ENCODE measurements around the gene TACO1. TPM values are rescaled to one million over a fixed set of nuclear protein-coding genes. Genes with fewer than 3 reads are reported as not detected.

TACO1 gene
- total and polyA plus RNA-seq, 9 donors: 10.2 to 18.8 (median 17.4) TPM

DNA sequence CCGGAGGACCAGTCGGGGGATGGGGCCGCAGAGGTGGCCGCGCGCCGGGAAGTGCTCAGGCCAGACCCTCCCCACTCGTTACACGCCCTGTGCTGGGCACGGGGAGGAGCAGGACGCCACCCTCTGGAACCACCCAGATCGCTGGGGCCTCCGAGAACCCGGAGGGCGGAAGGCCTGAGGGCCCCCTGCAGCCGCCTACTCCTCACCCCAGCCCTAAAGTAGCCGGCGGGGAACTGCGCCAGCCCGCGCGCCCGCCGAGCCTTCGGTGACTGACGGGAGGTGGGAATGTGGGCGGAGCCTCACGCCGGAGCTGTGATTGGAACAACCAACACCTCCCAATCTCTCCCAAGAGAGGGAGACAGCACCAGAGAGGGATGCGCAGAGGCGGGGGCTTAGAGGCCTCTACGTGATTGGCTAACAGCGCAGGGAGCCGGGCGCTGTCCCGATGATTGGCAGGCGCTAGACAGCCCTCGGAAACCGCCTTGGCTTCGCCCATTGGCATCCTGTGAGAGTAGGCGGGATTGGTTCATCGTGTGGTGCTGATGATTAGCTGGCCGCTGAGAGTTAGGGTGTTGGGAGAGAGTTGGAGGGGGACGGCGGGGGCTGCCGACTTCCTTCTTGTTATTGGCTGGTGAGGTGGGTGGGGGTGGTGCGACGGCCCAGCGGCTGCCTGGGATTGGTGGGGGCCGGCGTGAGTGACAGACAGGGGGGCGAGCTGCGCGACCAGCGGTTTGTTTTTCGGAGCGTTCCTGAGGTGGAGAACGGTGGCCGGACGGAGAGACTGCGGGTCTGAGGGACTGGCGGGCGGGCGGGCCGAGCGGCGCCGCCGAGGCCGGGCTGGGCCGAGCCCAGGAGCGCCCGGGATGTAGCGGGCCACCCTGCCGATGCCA lies 21.2 kb downstream of the TACO1 start, which contains the start of gene MAP3K3:
TSS of gene MAP3K3 (plus strand) at position 734 of the 890 bp plus-strand sequence. CDS start 343 bp downstream, outside the sequence.
- H3K4me3 ChIP-seq (ENCODE audit: low read length): peak within 1 kb of the TSS; percentile 78
- no peaks in the 10 kb centered on the region for H3K36me3 ChIP-seq (ENCODE audit: control insufficient read depth, insufficient read depth, low read length)
- H3K9me3 ChIP-seq (replicated peaks; ENCODE audit: control insufficient read depth, low read depth, low read length): no peaks in the 10 kb centered on the region
- no peaks in the 10 kb centered on the region for H3K27me3 ChIP-seq (ENCODE audit: control insufficient read depth, insufficient read depth, low read length)
- peak; percentile 100 for DNase-seq
- under 1% methylated on average over 57 of the region's 75 CpGs for WGBS (ENCODE audit: insufficient coverage)
- peak within 1 kb of the TSS; percentile 83 for H3K27ac ChIP-seq (ENCODE audit: low read length)
- H3K4me1 ChIP-seq (ENCODE audit: control insufficient read depth, insufficient read depth, low read length): peaks cover 12% of the 10 kb centered on the region

DNA sequence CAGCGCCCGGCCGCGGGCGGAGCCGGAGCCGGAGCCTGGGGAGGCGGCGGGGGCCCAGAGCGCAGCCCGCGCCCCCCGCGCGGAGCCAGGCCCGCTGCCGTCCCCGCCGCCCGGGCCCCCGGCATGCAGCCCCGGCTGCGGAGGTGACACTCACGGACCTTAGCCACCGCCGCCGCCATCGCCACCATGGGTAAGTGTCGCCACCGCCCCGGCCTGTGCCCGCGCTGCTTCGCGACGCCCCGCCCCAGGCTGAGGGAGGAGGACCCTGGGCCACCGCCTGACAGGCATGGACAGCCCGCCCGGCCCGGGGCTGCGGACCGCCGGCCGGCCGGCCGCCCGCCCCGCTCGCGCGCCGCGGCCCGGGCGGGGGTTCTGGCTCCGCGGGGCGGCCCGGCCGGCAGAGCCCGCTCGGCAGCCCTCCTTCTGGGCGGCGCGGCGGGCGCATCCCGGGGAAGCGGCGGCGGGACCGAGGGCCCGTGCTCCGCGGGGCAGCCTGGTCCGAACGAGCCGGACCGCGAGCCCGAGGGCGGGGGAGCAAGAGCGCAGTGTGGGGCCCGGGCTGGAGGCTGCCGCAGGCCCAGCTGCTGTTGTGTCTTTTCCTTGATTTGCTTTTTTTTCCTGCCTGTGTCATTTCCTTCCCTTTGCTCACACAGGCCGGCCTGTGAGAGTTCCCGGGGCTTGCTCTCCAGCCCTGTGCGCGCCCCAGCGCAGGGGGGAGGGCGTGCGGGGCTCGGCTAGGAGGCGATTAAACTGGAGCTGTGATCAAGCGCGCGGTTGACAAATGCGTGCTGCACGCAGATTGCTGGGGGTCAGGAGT lies 22.1 kb downstream of the TACO1 start:
- H3K27me3 ChIP-seq (ENCODE audit: control insufficient read depth, insufficient read depth, low read length): no peaks in the 10 kb centered on the region
- under 1% methylated on average over 87 of the region's 100 CpGs for WGBS (ENCODE audit: insufficient coverage)
- H3K9me3 ChIP-seq (replicated peaks; ENCODE audit: control insufficient read depth, low read depth, low read length): no peaks in the 10 kb centered on the region
- H3K27ac ChIP-seq (ENCODE audit: low read length): peak overlapping the region; percentile 83
- no peaks in the 10 kb centered on the region for H3K36me3 ChIP-seq (ENCODE audit: control insufficient read depth, insufficient read depth, low read length)
- peak; percentile 80 for DNase-seq
- peak overlapping the region; percentile 78 for H3K4me3 ChIP-seq (ENCODE audit: low read length)
- peaks cover 13% of the 10 kb centered on the region for H3K4me1 ChIP-seq (ENCODE audit: control insufficient read depth, insufficient read depth, low read length)

DNA sequence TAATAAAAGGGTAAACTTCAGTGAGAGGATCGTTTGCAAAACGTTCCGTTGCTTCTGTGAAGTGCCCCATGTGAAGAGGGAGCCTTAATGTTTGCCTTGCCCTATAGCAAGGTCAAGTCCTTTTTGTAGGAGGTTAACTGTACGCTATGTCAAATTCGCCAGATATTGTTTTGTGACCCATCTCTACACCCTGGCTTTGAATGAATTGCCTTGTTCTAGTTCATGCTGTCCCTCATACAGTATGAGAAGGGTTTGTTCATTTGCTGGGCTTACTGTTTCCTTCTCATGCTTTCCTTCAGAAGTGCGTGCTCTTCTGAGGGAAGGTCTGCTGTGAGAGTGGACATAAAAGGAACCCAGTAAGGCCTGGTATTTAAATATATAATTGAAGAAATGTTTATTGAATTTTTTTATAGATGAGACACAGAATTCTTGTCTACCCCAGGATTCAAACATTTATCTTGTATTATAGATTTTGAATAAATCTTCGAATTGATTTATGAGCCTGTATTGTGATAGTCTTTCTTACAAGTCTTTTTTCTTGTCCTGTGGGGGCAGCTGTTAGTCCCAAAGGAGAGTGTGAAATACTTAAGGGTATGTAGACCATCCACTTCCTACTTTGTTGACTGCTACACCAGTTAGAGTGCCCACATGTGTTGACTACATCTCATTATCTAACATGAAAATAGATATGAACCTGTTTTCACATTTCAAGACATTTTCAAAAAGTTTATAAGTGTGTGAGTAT lies 23.3 kb downstream of the TACO1 start:
- Histone ChIP-seq H3K27ac (ENCODE audit: low read length) (peak overlapping the region; percentile 83), H3K4me3 (ENCODE audit: low read length) (peak overlapping the region; percentile 78), H3K9me3 (replicated peaks; ENCODE audit: control insufficient read depth, low read depth, low read length) (no peaks in the 10 kb centered on the region), H3K27me3 (ENCODE audit: control insufficient read depth, insufficient read depth, low read length) (no peaks in the 10 kb centered on the region), H3K36me3 (ENCODE audit: control insufficient read depth, insufficient read depth, low read length) (peaks cover 2% of the 10 kb centered on the region), H3K4me1 (ENCODE audit: control insufficient read depth, insufficient read depth, low read length) (peaks cover 13% of the 10 kb centered on the region)
- 6% methylated on average over 3 of the region's 7 CpGs for WGBS (ENCODE audit: insufficient coverage)
- no peak for DNase-seq

DNA sequence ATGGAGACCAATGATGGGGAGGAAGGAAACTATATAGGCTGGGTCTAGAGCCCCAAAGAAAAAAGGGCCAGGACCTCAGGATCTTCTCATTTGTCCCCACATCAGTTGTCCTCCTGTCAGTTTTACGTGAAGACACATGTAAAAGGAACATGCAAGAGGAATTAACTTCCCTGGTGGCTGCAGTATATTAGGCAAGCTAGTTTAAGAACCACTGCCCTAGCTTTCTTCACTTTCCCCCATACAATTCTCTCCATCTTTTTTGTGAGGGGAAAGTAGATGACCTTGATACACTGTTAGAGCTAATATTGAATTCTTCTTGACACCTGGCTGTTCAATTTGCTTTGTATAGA lies 23.8 kb downstream of the TACO1 start:
- WGBS (ENCODE audit: insufficient coverage): no CpG with 5 or more reads among the region's 1 CpG
- Histone ChIP-seq H3K4me1 (ENCODE audit: control insufficient read depth, insufficient read depth, low read length) (peaks cover 13% of the 10 kb centered on the region), H3K27me3 (ENCODE audit: control insufficient read depth, insufficient read depth, low read length) (no peaks in the 10 kb centered on the region), H3K9me3 (replicated peaks; ENCODE audit: control insufficient read depth, low read depth, low read length) (no peaks in the 10 kb centered on the region), H3K36me3 (ENCODE audit: control insufficient read depth, insufficient read depth, low read length) (peaks cover 2% of the 10 kb centered on the region), H3K4me3 (ENCODE audit: low read length) (no peak overlapping the region), H3K27ac (ENCODE audit: low read length) (no peak overlapping the region)
- no peak for DNase-seq

DNA sequence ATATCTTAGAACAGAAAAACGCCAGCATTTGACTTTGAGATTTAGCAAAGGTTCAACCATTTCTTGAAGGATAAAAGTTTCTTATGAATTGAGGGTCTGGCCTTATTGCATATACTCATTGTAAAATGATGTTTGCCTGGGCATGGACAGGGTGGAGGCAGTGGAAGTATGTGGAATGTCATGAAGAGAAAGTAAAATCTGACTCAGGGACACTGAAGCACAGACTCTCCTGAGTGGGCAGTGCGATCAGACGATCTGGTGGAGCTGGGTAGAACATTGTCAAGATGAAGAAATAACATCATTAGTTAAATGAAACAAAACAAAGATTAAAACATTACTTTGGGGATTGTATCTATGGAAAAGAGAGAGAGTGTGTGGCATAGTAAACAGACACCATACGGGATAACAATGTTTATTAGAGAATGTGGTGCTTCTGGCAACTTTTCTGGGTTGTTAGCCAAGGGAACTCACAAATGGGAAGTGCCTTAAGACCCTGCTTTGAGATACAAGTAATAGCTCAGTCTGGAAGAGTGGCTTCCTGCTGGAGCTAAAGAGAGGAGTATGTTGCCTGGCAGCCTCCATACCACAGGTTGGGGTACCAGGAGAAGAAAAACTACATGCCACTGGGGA lies 26.0 kb downstream of the TACO1 start:
- Histone ChIP-seq H3K4me3 (ENCODE audit: low read length) (no peak overlapping the region), H3K36me3 (ENCODE audit: control insufficient read depth, insufficient read depth, low read length) (peaks cover 2% of the 10 kb centered on the region), H3K9me3 (replicated peaks; ENCODE audit: control insufficient read depth, low read depth, low read length) (no peaks in the 10 kb centered on the region), H3K27ac (ENCODE audit: low read length) (no peak overlapping the region), H3K27me3 (ENCODE audit: control insufficient read depth, insufficient read depth, low read length) (no peaks in the 10 kb centered on the region), H3K4me1 (ENCODE audit: control insufficient read depth, insufficient read depth, low read length) (peaks cover 11% of the 10 kb centered on the region)
- no peak for DNase-seq
- WGBS (ENCODE audit: insufficient coverage): no CpG with 5 or more reads among the region's 4 CpGs

DNA sequence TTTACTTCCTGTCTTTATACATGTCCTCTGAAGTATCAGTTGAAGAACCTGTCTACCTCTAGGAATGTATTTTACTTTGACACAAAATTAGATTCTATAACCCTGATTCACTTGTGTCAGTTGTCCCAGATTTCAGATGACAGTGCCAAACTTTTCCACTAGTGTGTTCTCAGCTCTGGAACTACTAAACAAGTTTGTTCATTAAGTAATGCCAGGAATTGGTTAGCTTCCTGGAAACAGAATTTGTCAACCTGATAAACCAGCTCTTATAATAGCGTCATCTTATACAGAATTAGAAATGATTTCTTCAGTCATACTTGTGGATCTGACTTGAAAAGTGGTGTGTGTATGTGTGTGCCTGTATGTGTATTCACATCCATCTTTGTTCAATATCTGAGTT lies 28.9 kb downstream of the TACO1 start:
- no CpG with 5 or more reads among the region's 1 CpG for WGBS (ENCODE audit: insufficient coverage)
- DNase-seq: no peak
- peaks cover 15% of the 10 kb centered on the region for H3K36me3 ChIP-seq (ENCODE audit: control insufficient read depth, insufficient read depth, low read length)
- H3K9me3 ChIP-seq (replicated peaks; ENCODE audit: control insufficient read depth, low read depth, low read length): no peaks in the 10 kb centered on the region
- H3K27ac ChIP-seq (ENCODE audit: low read length): no peak overlapping the region
- peaks cover 2% of the 10 kb centered on the region for H3K4me1 ChIP-seq (ENCODE audit: control insufficient read depth, insufficient read depth, low read length)
- no peak overlapping the region for H3K4me3 ChIP-seq (ENCODE audit: low read length)
- H3K27me3 ChIP-seq (ENCODE audit: control insufficient read depth, insufficient read depth, low read length): no peaks in the 10 kb centered on the region

DNA sequence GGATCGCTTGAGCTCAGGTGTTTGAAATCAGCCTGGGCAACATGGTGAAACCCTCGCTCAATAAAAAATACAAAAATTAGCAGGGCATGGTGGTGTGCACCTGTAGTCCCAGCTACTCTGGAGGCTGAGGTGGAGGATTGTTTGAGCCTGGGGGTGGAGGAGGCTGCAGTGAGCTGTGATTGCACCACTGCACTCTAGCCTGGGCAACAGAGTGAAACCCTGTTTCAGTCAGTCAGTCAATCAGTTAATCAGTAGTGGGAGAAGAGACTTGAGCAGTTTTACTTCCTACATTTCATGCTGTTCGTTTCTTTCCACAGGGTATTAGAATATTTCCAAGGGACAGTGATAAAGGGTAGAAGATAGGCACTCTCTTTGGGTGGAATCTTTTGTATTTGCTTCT lies 30.4 kb downstream of the TACO1 start:
- DNase-seq: no peak
- no peak overlapping the region for H3K4me3 ChIP-seq (ENCODE audit: low read length)
- H3K27ac ChIP-seq (ENCODE audit: low read length): no peak overlapping the region
- H3K27me3 ChIP-seq (ENCODE audit: control insufficient read depth, insufficient read depth, low read length): no peaks in the 10 kb centered on the region
- H3K9me3 ChIP-seq (replicated peaks; ENCODE audit: control insufficient read depth, low read depth, low read length): no peaks in the 10 kb centered on the region
- WGBS (ENCODE audit: insufficient coverage): 100% methylated on average over 2 of the region's 3 CpGs
- H3K36me3 ChIP-seq (ENCODE audit: control insufficient read depth, insufficient read depth, low read length): peaks cover 22% of the 10 kb centered on the region
- H3K4me1 ChIP-seq (ENCODE audit: control insufficient read depth, insufficient read depth, low read length): peaks cover 2% of the 10 kb centered on the region

DNA sequence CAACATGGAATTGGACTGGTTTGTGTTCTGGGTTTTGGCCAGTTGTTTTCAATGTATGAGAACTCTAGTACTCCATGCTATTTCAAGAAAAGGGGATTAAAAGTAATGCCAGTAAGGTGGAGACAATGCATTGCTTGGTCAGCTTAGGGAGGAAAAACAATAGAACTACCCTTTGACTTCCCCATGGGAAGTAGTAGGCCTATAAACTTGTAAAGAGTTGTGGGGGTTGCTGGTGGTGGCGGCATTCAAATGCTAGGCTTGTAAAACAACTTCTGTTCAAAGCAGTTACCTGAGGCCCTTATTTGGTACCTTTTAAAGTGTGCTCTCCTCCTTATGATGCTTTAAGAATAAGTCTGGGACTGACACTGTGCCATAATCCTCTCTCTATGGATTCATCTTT lies 30.9 kb downstream of the TACO1 start:
- peaks cover 2% of the 10 kb centered on the region for H3K4me1 ChIP-seq (ENCODE audit: control insufficient read depth, insufficient read depth, low read length)
- H3K9me3 ChIP-seq (replicated peaks; ENCODE audit: control insufficient read depth, low read depth, low read length): no peaks in the 10 kb centered on the region
- no peaks in the 10 kb centered on the region for H3K27me3 ChIP-seq (ENCODE audit: control insufficient read depth, insufficient read depth, low read length)
- peaks cover 28% of the 10 kb centered on the region for H3K36me3 ChIP-seq (ENCODE audit: control insufficient read depth, insufficient read depth, low read length)
- no peak overlapping the region for H3K4me3 ChIP-seq (ENCODE audit: low read length)
- no peak overlapping the region for H3K27ac ChIP-seq (ENCODE audit: low read length)
- WGBS (ENCODE audit: insufficient coverage): no CpG with 5 or more reads among the region's 1 CpG
- DNase-seq: no peak

DNA sequence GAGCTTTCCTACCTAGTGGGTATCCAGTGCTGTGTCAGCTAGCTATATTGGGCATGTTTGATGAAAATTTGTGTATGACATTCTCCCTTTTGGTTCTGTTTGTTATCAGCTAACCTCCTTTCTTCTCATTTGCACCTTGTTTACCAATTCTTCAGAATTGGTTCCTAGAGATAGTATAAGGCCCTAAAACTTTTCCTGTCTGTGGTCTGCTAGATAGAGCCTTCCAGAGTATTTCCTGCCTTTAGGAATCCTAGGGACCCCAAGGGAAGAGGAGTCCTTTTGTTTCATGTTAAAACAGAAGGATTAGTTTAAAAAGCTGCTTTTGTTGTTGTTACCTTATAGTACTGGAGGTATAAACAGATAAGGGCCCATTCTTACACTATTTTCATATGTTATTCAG lies 33.0 kb downstream of the TACO1 start:
- Histone ChIP-seq H3K4me1 (ENCODE audit: control insufficient read depth, insufficient read depth, low read length) (no peaks in the 10 kb centered on the region), H3K9me3 (replicated peaks; ENCODE audit: control insufficient read depth, low read depth, low read length) (no peaks in the 10 kb centered on the region), H3K36me3 (ENCODE audit: control insufficient read depth, insufficient read depth, low read length) (peaks cover 36% of the 10 kb centered on the region)

More for the DNA sequence above, 33.0 kb downstream of the TACO1 start:
- no peaks in the 10 kb centered on the region for H3K27me3 ChIP-seq (ENCODE audit: control insufficient read depth, insufficient read depth, low read length)
- H3K27ac ChIP-seq (ENCODE audit: low read length): peak overlapping the region; percentile 76
- H3K4me3 ChIP-seq (ENCODE audit: low read length): no peak overlapping the region
- DNase-seq: no peak

Data from muscle of leg (tissue), 11 donors.